Fibroblast of pulmonary artery (primary cell): ENCODE measurements around the gene LHFPL3.

ENCODE experiments used
- DNase-seq: peaks from one replicate; pipeline ENCODE4 v3.0.0-alpha.2; 2010; ENCODE audit warnings: low read depth
- H3K4me3 ChIP-seq: replicated peaks from 2 replicates; pipeline ENCODE4 v1.5.1; 2011; ENCODE audit warnings: low read depth, mild to moderate bottlenecking, control low read depth, low read length, moderate library complexity
- TF ChIP-seq, protein P1 (sequence below): IDR thresholded peaks from 2 replicates; pipeline ENCODE4 v1.5.1; 2011; ENCODE audit warnings: mild to moderate bottlenecking, control low read depth, low read length, inconsistent platforms; ENCODE audit errors: missing control alignments

The LHFPL3 gene

DNA sequence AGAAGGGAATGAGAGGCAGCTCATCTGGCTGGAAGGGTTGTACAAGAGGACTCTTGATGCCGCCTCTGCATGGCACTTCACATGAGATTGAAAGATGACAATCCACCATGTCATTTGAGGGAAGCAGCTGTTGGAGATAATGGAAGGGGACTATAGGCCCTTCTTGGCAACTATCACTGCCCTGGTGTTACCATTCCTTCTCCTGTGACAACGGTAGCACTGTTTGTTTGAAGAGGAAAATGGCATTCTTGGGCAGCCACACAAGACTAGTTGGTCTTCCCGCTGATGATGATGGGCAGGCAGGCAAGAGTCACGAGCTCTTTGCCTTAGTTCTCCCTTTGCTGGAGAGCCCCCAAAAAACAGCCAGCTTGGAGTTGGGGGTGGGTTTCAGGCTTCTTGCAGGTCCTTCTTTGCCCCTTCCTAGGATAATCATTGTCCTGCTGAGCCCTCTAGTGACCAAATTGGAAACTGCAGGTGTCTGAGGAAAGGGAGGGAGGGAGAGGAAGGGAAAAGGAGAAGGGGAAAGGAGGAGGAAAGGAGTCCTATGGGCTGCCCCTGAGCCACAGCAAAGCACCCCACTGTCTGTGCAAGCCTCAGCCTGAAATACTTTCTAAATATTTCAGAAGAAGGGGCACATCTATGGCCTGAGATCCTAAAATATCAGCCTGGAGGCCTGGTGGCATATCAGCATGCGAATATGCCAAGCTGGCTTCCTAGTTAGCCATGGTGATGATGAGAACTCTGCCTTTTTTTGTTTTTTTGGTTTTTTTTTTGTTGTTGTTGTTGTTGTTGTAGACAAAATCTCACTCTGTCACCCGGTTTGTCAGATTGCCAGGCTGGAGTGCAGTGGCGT is 520.0 kb downstream of the LHFPL3 start:
- TF ChIP-seq, protein P1, sequence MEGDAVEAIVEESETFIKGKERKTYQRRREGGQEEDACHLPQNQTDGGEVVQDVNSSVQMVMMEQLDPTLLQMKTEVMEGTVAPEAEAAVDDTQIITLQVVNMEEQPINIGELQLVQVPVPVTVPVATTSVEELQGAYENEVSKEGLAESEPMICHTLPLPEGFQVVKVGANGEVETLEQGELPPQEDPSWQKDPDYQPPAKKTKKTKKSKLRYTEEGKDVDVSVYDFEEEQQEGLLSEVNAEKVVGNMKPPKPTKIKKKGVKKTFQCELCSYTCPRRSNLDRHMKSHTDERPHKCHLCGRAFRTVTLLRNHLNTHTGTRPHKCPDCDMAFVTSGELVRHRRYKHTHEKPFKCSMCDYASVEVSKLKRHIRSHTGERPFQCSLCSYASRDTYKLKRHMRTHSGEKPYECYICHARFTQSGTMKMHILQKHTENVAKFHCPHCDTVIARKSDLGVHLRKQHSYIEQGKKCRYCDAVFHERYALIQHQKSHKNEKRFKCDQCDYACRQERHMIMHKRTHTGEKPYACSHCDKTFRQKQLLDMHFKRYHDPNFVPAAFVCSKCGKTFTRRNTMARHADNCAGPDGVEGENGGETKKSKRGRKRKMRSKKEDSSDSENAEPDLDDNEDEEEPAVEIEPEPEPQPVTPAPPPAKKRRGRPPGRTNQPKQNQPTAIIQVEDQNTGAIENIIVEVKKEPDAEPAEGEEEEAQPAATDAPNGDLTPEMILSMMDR, result peak; percentile 93
- H3K4me3 ChIP-seq, result no peak overlapping the region
- peak; percentile 54 for DNase-seq

DNA sequence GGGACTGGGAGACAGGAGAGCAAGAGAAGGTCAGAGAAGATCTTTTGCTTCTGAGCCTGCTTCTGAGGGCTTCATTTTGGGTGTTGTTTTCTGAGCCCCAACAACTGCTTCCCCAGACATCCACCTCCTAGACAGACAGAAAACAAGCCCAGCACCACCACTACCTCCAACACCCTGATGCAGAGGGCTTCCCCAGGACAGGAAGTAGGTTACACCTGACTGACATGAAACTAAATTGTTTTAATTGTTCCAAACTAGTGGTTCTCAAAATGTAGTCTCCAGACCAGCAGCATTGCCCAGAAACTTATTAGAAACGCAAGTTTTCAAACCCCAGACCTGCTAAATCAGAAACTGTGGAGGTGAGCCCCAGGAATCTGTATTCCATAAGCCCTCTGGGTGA is 522.0 kb downstream of the LHFPL3 start:
- H3K4me3 ChIP-seq, result no peak overlapping the region
- TF ChIP-seq, protein P1, result no peak
- no peak for DNase-seq

- no peak for DNase-seq
- TF ChIP-seq, protein P1, result no peak
- H3K4me3 ChIP-seq, result no peak overlapping the region
Observed at GRCh38 chr7:104851268-104851667, 522.9 kb downstream of the LHFPL3 start.

GRCh38 chr7:104852386-104852785 is 524.0 kb downstream of the LHFPL3 start:
- TF ChIP-seq, protein P1, result no peak
- DNase-seq, result no peak
- no peak overlapping the region for H3K4me3 ChIP-seq

DNA sequence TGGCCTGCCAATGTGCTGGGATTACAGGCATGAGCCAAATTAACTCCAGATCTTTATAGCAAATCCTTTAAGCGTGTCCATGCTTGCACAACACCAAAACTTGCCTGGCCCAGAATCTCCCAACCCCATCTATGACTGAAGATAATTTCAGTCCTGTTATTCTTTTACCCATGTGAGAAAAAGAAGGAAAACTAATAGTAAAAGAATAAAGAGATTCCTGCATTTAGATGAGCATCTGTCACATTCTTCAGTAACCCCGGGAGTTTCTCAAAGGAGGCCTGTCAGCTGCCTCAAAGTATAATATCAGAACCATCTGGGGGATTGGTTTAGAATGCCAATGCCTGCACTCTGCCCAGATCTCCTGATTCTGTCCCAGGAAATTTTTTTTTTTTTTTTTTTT is 527.5 kb downstream of the LHFPL3 start:
- TF ChIP-seq, protein P1, result no peak
- no peak overlapping the region for H3K4me3 ChIP-seq
- DNase-seq, result no peak

DNA sequence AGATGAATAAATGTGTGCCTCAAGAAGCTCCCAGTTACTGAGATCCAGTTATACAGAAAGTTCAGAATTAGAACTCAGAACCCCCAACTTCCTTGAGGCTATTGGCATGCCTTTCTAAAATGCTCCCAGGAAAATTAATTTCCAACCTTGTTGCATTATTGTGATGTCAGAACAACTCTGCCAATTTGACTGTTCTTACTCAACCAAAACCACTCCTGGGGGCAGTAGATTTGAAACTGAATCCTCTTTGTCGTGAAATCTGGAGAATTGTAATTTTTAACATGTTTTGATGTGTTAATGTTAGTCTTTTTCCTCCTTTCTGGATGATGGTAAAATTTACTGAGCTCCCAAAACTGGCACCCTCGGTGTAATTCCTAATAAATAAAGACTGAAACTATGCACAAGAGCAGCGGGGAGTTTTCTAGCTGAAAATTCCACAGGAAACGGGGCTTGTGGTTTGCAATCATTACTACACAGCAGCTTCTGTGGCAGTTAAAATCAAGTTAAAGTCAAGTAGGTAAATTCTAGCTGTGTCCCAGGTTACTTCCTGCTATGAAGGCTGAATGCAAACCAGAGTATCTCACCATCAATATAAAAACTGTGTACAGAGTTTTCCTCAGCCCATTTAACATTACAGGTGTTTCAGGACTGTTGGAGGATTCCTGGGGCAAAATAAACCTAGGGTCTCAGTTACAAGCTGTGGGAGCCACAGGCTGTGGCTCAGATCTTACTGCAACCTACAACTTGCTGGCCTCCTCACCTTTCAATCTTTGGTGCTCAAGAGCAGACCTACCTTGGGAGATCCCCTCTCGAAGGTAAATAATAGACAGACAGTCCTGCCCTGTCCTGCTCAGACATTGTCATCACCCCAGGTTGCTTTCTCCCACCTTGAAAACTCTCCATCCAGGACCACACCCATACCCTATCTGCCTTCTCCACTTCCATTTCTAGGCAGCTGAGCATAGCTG is 529.3 kb downstream of the LHFPL3 start:
- no peak for DNase-seq
- no peak overlapping the region for H3K4me3 ChIP-seq
- TF ChIP-seq, protein P1, result no peak
